ENCODE measurements around the gene SERPINB3. TPM values are rescaled to one million over a fixed set of nuclear protein-coding genes. Genes with fewer than 3 reads are reported as not detected.
A peak's percentile ranks its signal among the peaks of the same experiment; 100 is the strongest.
"Not testable (repeated sequence)": the region's sequence is repeated elsewhere in the genome, so short reads cannot be mapped to it uniquely, and the experiment has no call there.

SERPINB3 gene
- total and polyA plus RNA-seq, 4 donors, result 0.43 to 29.0 (median 15.3) TPM; not detected in 1

DNA sequence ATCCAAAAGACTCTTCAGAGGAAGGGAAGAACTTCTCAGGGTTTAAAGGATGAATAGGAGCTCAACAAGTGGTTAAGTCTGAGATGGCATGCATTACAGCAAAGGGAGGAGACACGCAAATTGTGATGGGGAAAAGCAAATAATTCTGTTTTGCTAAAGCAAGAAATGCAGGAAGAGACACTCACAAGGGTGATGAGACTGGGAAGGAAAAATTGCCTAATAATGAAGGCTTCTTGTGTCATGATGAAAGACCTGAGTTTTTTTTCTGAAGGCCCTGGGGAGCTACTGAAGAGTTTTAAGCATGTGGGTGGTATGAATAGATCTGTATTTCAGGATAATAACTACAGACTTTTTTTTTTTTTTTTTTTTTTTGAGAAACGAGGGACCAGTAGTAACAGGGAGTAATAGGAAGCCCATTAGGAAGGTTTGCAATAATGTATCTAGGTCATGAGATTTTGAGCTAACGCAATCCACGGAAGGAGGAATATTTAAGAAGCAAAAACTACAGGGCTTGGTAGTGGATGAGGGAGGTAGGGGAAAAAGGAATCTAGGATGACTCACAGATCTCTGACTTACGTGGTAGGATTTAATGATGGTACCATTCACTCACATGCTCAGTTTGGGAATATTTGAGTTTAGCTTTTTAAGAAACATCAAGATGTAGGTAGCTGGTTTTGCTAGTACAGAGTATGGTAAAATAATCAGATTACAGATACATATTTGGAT is 16.0 kb upstream of the SERPINB3 start:
- Histone ChIP-seq H3K4me1 (ENCODE audit: control insufficient read depth in 5 of 5, insufficient read depth in 5 of 5, low read length in 5 of 5) (no peaks in the 10 kb centered on the region), H3K4me3 (no peak overlapping the region), H3K27ac (ENCODE audit: low read depth in 1 of 2, low read length in 1 of 2) (no peak overlapping the region), H3K9ac (ENCODE audit: insufficient read depth in 1 of 2, low read length in 2 of 2) (no peak overlapping the region), H3K9me3 (ENCODE audit: control insufficient read depth in 4 of 4, insufficient read depth in 3 of 4, low read length in 3 of 4) (no peaks in the 10 kb centered on the region), H3K27me3 (ENCODE audit: control insufficient read depth in 3 of 3, insufficient read depth in 3 of 3, low read length in 2 of 3) (no peaks in the 10 kb centered on the region), H3K36me3 (ENCODE audit: control insufficient read depth in 4 of 4, insufficient read depth in 4 of 4, low read length in 4 of 4) (no peaks in the 10 kb centered on the region)
- DNase-seq, result no peak
- 34 to 55% methylated on average over 5 of the region's 5 CpGs for WGBS, 2 donors
- no peak for ATAC-seq (ENCODE audit: insufficient read depth, low FRiP score)
- TF ChIP-seq CTCF (IDR thresholded peaks at IDR 0.05; ENCODE audit: control extremely low read depth, extremely low read depth), result no peak

DNA sequence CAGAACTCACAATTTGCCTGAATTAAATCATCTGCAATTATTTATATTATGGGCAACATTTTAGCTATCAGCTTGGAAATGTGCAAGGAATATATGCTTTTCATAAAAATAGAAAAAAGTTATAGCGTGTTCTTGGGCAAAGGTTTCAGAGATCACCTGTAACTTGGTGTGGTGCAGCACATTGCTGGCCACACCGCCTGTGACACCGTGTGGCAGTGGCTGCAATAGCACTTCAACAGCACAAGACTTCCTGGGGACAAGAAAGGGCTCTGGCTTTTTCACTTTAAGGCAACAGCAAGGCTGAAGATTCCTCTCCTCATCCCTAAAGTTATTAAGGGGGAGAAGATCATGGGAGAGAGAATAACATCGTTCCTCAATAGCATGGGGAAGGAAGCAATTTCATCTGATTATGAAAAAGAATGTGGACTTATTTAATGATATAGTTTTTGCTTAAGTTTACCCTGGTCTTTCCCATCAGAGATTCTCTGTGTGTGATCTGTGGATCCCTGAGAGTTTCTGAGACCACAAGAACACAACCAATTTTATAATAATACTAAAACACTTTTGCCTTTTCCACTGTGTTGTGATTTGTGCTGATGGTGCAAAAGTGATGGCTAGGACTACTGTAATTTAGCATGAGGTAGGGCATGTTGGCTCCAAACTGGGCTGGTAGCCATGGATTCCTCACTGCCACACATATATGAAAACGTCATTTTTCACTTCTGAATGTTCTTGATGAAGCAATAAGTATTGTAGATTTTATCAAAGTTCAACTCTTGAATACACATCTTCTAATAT is 15.0 kb upstream of the SERPINB3 start:
- H3K27me3 ChIP-seq (ENCODE audit: control insufficient read depth in 3 of 3, insufficient read depth in 3 of 3, low read length in 2 of 3), result no peaks in the 10 kb centered on the region
- no peaks in the 10 kb centered on the region for H3K36me3 ChIP-seq (ENCODE audit: control insufficient read depth in 4 of 4, insufficient read depth in 4 of 4, low read length in 4 of 4)
- ATAC-seq (ENCODE audit: insufficient read depth, low FRiP score), result no peak
- DNase-seq, result peak in 1 of 3 donors; percentile 7
- no peak overlapping the region for H3K9ac ChIP-seq (ENCODE audit: insufficient read depth in 1 of 2, low read length in 2 of 2)
- WGBS, 2 donors, result 20 to 28% methylated on average over 5 of the region's 5 CpGs
- no peak overlapping the region for H3K4me3 ChIP-seq
- no peaks in the 10 kb centered on the region for H3K4me1 ChIP-seq (ENCODE audit: control insufficient read depth in 5 of 5, insufficient read depth in 5 of 5, low read length in 5 of 5)
- no peak overlapping the region for H3K27ac ChIP-seq (ENCODE audit: low read depth in 1 of 2, low read length in 1 of 2)
- no peak for TF ChIP-seq CTCF (IDR thresholded peaks at IDR 0.05; ENCODE audit: control extremely low read depth, extremely low read depth)
- no peaks in the 10 kb centered on the region for H3K9me3 ChIP-seq (ENCODE audit: control insufficient read depth in 4 of 4, insufficient read depth in 3 of 4, low read length in 3 of 4)

DNA sequence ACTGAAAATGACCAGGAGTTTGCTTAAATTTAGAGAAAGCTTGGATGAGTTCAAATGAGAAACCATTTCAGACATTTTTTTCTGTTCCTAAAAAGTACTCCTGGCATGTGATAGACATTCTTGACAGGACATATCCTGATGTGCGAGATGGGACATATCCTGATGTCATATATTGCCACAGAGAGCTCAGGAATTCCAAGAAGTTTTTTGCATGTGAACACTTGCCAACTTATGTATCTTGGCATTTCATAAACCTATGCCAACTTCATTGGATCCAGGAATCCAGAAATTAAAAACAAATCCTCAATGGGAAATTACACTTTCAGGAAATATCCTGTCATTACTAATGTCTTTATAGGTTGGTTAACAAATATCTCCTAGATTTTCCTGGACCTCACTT is 2.9 kb upstream of the SERPINB3 start:
- 82 to 89% methylated on average over 1 of the region's 1 CpG for WGBS, 2 donors
- no peak for TF ChIP-seq CTCF (IDR thresholded peaks at IDR 0.05; ENCODE audit: control extremely low read depth, extremely low read depth)

GRCh38 chr18:63658920-63659319 is 2.8 kb downstream of the SERPINB3 start:
- DNase-seq; H3K9me3 ChIP-seq (ENCODE audit: control insufficient read depth in 4 of 4, insufficient read depth in 3 of 4, low read length in 3 of 4); H3K4me1 ChIP-seq (ENCODE audit: control insufficient read depth in 5 of 5, insufficient read depth in 5 of 5, low read length in 5 of 5); H3K9ac ChIP-seq (ENCODE audit: insufficient read depth in 1 of 2, low read length in 2 of 2); H3K4me3 ChIP-seq; H3K27me3 ChIP-seq (ENCODE audit: control insufficient read depth in 3 of 3, insufficient read depth in 3 of 3, low read length in 2 of 3); ATAC-seq (ENCODE audit: insufficient read depth, low FRiP score); H3K27ac ChIP-seq (ENCODE audit: low read depth in 1 of 2, low read length in 1 of 2); H3K36me3 ChIP-seq (ENCODE audit: control insufficient read depth in 4 of 4, insufficient read depth in 4 of 4, low read length in 4 of 4): not testable (repeated sequence)
- WGBS, 2 donors, result 92% methylated on average over 4 of the region's 4 CpGs

More for the DNA sequence above, 2.9 kb upstream of the SERPINB3 start:
- Histone ChIP-seq H3K4me3 (no peak overlapping the region), H3K27ac (ENCODE audit: low read depth in 1 of 2, low read length in 1 of 2) (no peak overlapping the region), H3K4me1 (ENCODE audit: control insufficient read depth in 5 of 5, insufficient read depth in 5 of 5, low read length in 5 of 5) (no peaks in the 10 kb centered on the region), H3K9ac (ENCODE audit: insufficient read depth in 1 of 2, low read length in 2 of 2) (no peak overlapping the region), H3K9me3 (ENCODE audit: control insufficient read depth in 4 of 4, insufficient read depth in 3 of 4, low read length in 3 of 4) (no peaks in the 10 kb centered on the region), H3K27me3 (ENCODE audit: control insufficient read depth in 3 of 3, insufficient read depth in 3 of 3, low read length in 2 of 3) (no peaks in the 10 kb centered on the region), H3K36me3 (ENCODE audit: control insufficient read depth in 4 of 4, insufficient read depth in 4 of 4, low read length in 4 of 4) (no peaks in the 10 kb centered on the region)
- DNase-seq (no peak), ATAC-seq (ENCODE audit: insufficient read depth, low FRiP score) (no peak)

DNA sequence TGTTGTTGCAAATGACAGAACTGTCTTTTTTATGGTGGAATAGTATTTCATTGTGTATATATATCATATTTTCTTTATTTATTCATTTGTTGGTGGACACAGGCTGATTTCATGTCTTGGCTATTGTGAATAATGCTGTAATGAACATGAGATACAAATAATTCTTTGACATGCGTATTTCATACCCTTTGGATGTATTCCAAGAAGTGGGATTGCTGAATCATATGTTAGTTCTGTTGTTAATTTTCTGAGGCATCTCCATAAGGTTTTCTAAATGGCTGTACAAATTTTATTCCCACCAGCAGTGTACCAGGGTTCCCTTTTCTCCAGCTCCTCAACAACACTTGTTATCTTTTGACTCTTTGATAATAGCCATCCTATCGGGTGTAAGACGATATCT is 11.4 kb downstream of the SERPINB3 start:
- 76 to 81% methylated on average over 3 of the region's 3 CpGs for WGBS, 2 donors
- DNase-seq; ATAC-seq (ENCODE audit: insufficient read depth, low FRiP score); H3K27ac ChIP-seq (ENCODE audit: low read depth in 1 of 2, low read length in 1 of 2); H3K36me3 ChIP-seq (ENCODE audit: control insufficient read depth in 4 of 4, insufficient read depth in 4 of 4, low read length in 4 of 4); H3K9me3 ChIP-seq (ENCODE audit: control insufficient read depth in 4 of 4, insufficient read depth in 3 of 4, low read length in 3 of 4); H3K27me3 ChIP-seq (ENCODE audit: control insufficient read depth in 3 of 3, insufficient read depth in 3 of 3, low read length in 2 of 3); H3K9ac ChIP-seq (ENCODE audit: insufficient read depth in 1 of 2, low read length in 2 of 2); H3K4me3 ChIP-seq; H3K4me1 ChIP-seq (ENCODE audit: control insufficient read depth in 5 of 5, insufficient read depth in 5 of 5, low read length in 5 of 5): not testable (repeated sequence)

All from lung (tissue), 12 donors.